ENCODE measurements around the gene MATR3.

MATR3 gene

DNA sequence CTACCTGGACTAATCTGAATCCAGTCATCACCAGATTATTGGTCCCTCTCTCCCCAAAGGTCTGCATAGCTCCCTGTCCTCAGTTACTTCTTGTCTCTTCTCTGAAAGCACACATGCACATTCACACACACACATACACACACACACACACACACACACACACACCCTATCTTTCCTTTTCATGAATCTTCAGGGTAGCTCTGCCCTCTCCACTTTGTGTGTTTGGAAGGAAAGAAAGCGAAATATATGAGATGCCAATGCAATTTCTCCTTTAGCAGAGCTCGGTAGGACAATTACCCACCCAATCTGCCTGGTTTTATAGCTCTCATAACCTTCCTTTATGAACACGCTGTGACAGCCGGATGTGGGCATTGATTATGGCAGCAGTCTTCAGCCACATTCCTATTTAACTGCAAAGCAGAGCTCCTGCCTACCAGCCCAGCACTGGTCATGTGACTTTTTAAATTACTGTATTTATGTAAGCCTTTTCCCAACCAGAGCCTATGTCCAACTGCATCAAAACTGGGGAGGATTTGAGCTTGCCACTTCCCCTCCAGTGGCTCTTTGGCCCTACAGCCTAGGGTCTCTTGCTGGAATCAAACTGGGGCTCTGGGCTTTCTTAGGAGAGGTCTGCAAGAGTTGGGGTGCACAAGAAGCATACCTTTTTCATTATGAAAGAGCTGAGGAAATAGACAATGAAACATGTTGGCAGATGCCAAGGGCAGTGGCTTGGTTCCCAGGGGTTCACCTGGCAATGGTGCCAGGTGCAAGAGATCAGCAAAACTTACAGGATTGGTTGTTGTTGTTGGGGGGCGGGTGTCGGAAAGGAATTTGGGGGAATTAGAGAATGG is 20.8 kb upstream of the MATR3 start:
- peak; percentile 75 for DNase-seq (ENCODE audit: low spot score)

DNA sequence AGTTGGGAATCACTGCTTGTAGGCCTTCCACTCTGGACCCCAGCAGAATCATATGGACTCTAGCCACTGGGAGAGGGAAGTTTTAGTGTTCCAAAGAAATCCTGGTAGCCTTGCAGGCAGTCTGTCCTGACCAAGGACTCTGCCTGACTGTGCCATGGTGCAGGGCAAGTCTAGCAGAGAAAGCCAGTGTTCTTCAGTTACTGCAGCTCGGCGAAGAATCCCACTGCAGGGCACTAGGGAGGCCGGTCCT is 20.3 kb upstream of the MATR3 start:
- DNase-seq (ENCODE audit: low spot score), result no peak

DNA sequence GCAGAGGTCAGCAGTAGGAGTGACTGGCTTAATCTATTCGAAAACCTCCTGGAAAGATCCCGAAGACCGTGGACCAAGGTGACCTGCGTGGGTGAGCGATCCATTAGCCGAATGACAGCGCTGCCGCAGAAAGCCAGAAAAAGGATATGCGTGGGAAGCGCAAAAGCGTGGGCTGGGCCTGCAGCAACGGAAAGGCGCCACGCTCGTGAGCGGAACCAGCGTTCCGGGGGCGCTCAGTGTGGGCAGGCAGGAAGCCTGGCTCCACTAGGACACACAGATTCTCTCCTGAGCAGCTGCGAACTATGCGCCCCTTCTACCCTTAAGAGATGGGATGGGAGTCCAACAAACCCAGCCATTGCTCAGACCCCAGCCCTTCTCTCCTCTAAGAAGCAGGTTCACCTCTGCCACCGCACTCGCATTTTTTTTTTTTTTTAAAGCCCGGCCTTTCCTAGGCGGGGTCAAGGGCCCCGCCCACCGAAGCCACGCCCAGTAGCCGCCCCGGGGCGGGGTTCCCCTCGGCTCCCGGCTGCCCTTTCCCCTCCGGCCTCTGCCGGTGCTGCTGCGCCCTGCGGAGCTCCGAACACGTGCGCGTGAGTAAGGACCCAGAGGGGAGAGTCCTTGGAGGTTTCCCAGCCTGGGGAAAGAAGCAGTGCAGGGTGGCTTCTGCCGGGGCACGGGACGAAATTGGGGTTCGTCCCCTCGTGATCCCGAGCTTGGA is 19.8 kb upstream of the MATR3 start:
- DNase-seq (ENCODE audit: low spot score), result peak; percentile 97

DNA sequence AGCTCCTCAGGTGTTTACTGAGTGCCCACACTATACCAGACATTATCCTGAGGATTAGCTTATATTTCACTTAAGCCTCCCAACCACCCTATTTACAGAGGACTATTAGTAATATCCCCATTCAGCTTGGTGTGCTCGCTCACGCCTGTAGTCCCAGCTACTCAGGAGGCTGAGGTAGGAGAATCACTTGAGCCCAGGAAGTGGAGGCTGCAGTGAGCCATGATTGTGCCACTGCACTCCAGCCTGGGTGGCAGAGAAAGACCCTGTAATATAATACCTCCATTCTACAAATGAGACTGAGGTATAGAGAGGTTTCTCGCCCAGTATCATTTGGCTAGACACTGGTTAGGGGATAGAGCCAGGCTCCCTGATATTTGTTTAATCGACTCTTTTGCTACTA is 18.0 kb upstream of the MATR3 start:
- DNase-seq (ENCODE audit: low spot score), result no peak

DNA sequence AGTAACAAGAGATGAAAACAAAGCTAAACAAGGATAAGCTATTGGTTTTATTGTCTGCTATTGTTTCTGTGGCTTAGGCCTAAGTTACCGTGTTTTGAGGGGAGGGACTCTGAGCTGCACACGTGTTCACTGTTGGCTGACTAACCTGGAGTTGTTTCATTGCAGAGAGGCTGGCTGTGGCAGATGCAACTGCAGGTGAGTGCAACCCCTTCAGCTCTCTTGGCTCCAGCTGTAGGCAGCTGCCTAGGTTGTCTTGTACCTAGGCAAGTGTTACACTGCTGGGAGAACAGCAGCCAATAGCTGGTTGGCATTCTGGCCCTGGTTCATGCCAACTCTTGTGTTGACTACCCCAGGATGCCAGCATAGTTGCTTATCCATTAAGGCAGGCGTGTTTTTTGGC is 17.6 kb upstream of the MATR3 start:
- DNase-seq (ENCODE audit: low spot score), result no peak

DNA sequence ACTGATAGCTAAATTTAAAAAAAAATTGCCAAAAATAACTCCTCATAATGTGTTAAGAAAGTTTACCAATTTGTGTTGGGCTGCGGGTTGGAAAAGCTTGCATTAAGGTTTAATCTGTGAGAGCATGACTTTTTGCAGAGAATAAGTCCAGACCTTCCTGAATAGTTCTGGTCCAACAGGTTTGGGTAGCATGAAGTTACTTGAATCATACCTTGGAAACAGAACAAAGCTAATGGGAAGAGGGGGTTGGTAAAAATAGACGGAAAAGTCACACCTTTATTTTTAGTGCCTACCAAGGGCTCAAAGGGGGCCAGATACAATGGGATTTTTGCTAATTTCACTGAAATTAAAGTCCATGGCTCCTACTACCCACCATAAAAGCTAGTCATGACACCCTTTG is 17.1 kb upstream of the MATR3 start:
- DNase-seq (ENCODE audit: low spot score), result no peak

DNA sequence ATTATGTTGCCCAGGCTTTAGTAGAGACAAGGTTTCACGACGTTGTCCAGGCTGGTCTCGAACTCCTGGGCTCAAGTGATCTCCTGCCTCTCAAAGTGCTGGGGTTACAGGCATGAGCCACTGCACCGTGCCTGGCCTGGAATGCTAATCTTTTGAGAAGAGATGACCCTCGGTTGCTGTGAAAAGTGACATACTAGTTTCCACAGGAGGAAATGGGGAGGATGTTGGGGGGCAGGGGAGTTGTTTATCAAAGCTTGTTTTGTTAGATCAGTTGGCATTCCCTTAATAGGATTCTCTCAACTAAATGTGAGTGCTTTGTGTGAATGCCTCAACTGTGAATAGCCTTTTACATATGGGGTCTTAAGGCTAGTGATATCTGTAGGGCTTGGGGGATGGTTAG is 16.4 kb upstream of the MATR3 start:
- DNase-seq (ENCODE audit: low spot score), result no peak

DNA sequence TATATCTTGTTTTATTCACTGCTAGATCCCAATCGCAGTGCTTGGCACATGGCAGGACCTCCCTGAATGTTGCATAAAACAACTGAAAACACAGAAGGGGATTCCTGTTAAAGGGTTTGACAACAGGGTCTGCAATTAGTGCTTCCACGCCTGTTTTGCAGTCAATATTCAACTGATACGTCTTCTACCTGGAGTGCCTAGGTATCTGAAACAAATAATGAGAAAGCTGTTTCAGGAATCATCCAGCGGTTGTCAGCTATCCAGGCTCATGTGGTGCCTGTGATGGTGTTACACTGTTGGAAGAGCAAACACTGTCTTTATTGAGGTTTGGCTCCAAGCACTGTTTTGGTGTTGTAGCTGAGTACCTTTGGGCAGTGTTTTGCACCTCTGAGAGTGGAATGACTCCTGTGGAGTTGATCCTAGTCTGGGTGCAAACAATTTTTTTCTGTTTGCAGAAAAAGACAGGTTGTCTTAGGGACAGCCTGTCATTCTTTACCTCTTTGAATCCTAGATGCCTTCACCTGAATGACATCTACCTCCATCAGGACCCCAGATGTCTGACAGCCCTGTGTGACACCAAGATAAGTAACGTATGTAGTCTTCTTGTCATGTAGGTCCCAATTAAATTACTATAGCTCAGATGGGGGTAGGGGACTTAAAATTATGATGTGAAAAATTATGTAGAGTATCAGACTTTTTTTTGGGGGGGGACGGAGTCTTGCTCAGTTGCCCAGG is 14.8 kb upstream of the MATR3 start:
- no peak for DNase-seq (ENCODE audit: low spot score)

DNA sequence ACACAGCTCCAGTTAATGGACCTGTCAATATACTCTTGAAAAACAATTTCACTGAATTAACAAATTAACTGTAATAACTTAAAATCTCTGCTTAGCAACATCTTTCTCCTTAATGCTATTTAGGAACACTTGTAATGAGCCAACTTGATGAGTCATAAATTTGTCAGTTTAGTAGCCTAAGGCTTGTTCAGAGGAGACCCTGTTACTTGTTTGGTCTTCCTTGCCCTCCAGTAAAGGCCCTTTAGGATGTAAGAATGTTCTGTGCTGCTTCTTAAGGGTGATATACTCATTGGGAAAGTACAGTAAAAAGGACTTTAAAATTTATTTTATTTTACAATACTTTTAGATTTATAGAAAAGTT is 11.4 kb upstream of the MATR3 start:
- DNase-seq (ENCODE audit: low spot score), result no peak

DNA sequence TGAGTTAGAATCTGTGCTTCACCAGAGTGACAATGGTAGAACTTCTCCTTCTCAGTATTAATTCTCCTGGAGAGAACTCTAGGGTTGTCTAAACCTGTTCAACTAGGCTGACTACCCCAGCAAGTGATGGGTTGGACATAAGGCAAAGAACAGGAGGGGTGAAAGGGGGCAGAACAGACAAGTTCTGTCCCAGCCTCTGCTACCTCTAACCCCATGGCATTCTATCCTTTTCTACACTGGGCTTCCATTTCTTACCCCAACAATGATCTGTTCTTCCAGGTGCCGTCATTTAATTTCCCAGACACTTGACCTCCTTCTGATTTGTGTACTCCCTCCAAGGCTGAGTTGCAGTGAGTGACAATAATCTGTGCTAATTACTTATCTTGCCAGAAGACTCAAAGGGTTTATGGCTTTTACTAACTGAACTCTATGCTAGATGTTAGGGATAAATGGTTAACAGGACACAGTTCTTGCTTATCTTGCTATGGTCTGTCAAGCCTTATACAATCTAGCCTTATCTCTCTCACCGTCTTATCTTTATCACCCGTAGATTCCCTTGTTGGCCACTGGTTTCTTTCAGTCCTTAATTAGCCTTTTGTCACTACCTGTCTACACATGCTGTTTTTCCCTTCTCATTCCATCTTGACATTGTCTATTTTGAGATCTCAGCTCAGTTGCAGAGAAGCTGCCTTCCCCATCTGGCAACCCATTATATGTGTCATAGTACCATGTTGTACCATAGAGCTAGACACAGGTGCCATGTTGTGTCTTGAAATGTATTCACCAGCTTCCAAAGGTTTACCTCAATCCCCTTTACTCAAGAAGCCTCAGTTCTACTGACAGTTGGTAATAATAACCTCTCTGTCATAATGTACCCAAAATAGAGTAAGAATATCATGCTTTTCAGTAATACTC is 10.0 kb upstream of the MATR3 start:
- no peak for DNase-seq (ENCODE audit: low spot score)

DNA sequence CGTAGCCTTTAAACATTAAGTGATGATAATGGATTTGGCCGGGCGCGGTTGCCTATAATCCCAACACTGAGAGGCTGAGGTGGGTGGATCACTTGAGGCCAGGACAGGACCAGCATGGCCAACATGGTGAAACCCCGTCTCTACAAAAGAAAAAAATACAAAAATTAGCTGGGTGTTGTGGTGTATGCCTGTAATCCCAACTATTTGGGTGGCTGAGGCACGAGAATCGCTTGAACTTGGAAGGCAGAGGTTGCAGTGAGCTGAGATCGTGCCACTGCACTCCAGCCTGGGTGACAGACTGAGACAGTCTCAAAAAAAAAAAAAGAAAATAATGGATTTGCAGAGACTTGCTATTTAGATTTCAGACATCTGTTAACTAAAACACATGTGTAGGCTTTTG is 9.2 kb upstream of the MATR3 start:
- DNase-seq (ENCODE audit: low spot score), result no peak

DNA sequence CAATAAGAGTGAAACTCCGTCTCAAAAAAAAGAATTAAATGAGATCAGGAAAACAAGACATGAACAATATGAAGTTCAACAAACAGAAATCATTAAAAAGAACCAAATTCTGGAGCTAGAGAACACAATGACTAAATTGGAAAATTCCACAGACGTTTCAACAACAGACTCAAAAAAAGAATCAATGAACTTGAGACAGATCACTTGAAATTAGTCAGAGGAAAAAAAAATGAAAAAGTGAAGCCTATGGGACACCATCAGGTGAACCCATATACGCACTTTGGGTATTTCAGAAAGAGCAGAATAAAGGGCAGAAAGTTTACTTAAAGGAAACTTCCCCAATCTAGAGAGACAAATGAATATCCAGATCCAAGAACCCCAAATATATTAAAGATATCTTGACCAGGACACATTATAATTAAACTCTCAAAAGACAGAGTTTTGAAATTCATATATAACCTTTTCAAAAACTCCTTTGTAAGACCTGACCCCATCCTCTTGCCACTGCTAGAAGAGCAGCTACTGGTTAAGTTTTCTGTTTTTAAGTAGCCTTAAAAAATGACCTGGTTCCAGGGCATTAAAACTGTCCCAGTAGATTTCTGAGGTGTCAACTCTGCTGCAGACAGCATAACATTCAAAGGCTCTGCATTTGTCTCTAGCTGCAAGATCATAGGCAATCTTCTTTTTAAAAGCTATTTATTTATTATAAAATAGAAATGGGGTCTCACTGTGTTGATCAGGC is 7.7 kb upstream of the MATR3 start:
- no peak for DNase-seq (ENCODE audit: low spot score)

DNA sequence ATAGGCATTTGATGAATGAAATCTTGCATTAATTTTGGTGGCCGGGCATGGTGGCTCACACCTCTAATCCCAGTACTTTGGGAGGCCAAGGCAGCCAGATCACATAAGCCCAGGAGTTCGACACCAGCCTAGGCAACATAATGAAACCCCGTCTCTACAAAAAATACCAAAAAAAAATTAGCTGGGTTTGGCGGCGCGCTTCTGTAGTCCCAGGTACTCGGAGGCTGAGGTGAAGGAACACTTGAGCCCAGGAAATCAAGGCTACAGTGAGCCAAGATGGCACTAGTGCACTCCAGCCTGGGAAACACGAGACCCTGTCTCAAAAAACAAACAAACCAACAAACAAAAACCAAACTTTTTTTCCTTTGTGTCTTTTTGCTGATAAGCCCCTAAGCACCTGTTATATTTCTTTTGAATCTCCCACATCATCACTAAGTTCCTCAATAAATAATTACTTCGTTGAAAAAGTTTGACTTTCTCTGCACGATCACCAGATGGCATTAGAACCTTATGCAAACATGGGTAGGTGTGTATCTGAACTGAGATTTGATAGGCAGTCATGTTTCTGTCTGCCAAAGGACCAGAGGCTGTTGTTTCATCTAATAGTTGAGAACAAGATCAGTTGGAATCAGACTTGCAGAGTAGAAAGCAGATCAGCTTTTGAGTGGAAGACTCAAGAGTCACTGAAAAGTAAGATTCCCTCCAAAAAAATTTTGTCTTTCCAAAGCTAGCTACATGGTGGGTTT is 5.5 kb upstream of the MATR3 start:
- DNase-seq (ENCODE audit: low spot score), result no peak

DNA sequence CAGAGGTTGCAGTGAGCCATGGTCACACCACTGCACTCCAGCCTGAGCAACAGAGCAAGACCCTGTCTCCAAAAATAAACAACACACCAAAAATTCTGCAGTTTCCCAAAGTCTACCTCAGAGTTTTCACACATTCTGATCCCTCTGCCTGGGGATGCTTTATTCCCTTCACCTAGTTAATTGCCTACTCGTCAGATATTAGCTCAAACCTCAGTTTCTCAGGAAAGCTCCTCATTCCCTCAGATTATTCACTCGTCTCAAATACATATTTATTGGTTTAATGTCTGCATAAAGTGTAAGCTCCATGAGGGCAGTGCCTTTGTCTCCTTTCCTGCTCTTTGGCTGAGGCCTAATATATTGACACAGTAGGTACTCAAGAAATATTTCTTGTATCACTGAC is 2.5 kb upstream of the MATR3 start:
- no peak for DNase-seq (ENCODE audit: low spot score)

DNA sequence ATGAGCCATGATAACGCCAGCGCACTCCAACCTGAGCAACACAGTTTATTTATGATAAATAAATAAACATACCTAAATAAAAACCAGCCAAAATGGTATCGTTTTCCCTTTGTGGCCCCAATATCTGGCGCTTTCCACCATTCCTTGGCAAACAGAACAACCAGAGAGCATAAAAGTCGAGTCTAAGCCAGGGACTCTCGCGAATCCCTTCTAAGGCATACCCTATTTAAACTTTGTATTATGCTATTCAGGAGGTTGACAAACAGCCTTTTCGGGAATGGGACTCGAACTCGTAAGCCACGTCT is 386 bp upstream of the MATR3 start:
- no peak for DNase-seq (ENCODE audit: low spot score)

DNA sequence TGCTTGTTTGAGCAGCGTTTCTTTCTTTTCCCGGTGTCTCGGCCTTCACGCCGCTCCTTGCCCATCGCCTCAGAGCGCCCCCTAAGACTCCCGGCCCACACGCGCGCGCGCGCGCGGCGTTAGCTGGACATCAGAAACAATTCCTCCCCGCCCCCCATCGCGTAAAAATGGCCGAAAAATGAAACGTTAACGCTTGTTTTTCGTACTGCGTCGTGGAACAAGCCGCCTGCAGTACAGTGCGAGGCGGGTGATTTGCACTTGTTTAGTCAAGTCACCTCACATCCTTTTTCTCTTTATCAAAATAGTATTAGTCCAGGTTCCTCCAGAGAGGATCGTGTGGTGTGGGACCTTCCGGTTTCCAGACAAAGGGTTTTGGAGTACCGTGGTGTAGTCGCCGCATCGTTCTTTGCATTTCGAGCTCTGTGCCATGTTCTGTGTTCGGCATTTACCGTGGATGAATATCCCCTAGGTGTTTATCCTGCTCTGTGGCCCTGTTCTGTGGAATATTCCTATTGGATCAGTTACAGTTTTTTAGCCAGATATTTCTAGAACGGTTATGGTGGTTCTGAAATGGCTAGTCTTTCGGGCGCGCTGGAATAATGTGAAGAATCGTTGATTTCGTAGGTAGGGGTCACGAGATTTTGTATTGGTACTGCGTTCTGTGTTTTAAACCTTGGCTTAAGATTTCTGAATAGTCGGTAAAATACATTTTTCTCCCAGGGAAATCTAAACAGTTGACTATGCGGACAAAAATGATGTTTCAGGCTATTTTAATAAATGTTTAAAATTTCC is 1.0 kb downstream of the MATR3 start:
- DNase-seq (ENCODE audit: low spot score), result peak; percentile 78

DNA sequence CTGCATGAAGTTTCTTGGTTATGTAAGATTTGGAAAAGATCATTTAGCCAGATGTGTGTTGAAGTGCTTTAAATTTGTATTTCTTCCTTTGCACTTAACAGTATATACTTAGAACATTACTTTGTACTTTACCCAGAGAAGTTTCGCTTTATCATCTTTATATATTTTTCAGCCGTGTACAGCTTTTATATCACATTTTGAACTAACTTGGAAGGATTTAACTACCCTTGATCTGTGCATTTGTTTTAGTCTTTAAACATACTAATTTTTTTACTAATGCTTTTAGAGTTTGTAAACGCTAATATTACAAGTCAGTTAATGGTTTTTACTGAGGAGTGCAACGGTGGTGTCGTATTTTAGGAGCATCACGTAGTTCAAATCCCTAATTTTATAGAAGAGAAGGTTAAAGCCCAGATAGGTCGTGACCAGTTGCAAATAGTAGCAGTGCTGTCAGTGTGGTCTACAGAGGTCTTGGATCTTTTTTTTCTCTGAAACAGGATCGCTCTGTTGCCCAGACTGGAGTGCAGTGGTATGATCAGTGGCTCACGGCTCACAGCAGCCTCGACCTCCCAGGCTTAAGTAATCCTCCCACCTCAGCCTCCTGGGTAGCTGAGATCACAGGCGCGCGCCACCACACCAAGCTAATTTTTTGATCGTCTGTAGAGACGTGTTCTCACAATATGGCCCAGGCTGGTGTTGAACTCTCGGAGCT is 2.0 kb downstream of the MATR3 start:
- no peak for DNase-seq (ENCODE audit: low spot score)

DNA sequence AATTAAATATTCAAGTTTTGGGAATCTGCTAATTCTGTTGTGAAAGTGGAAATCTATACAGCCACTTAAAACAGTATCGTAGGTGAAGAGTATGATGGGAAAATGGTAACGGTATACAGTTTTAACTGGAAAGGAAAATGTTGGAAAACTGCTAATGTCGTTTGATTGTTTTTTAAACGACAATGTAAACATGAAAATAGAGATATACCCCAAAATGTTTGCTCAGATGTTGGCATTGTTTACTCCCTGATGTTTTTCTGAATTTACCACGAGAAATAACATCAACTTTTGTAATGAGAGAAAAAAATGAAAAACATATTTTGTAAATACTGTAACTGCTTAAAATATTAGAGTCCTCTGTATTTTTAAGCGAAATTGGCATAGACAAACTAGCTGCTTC is 2.7 kb downstream of the MATR3 start:
- no peak for DNase-seq (ENCODE audit: low spot score)

DNA sequence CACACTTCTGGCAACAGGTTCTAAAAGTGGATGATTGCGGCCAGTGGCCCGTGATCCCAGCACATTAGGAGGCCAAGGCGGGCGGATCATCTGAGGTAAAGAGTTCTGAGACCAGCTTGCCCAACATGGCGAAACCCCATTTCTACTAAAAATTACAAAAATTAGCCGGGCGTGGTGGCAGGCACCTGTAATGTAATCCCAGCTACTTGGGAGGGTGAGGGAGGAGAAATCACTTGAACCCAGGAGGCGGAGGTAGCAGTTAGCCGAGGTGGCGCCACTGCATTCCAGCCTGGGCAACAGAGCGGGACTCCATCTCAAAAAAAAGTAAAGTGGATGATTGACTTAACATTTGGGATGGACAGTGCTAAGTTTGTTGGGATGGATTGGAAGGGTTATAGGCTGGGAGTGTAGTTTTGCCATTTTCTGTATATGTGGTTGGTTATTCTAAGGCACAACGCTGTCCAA is 3.4 kb downstream of the MATR3 start:
- DNase-seq (ENCODE audit: low spot score), result no peak

Data from LoVo (cell line).